Stimulated activated CD4-positive, alpha-beta T cell treated with anti-CD3 and anti-CD28 coated beads, TNF-alpha, amount 100 ng/mL, for 1 hour (primary cell): Measurements from ENCODE around the gene PATL2.
"Not testable (repeated sequence)": the region's sequence is repeated elsewhere in the genome, so short reads cannot be mapped to it uniquely, and the experiment has no call there.

ENCODE experiments used
- DNase-seq, 3 donors: peaks; one replicate each; pipeline ENCODE4 v3.0.0-alpha.2; 2020; ENCODE audit warnings: low read depth in 3 of 3, low spot score in 1 of 3

Gene PATL2

DNA sequence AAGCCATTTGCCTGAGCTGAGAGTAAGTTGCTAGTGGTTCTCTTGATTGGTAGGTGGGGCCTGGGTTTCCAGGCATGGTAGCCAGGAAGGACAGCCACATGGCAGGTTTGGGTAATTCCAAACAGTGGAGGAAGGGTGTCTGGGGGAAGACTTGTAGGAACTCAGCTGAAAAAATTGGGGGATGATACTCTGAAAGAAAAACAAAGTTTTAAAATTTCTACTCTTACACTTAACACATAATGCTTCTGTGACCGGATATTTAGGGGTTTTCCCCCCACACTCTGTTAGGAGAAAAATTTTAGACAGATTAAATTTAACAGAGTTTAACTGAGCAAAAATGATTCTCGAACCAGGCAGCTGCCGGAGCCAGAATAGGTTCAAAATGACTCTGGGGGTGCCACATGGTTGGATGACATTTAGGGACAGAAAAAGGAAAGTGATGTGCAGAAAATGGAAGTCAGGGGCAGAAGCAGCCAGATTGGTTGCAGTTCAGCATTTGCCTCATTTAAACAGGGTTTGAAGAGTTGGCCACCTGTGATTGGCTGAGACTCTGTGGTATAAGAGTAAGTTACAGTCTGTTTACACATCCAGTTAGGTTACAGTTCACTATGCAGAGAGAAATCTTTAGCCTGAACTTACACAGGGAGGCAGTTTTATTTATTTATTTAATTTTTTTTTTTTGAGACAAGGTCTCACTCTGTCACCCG is 8.3 kb upstream of the PATL2 start:
- peak in 1 of 3 donors; percentile 44 for DNase-seq

DNA sequence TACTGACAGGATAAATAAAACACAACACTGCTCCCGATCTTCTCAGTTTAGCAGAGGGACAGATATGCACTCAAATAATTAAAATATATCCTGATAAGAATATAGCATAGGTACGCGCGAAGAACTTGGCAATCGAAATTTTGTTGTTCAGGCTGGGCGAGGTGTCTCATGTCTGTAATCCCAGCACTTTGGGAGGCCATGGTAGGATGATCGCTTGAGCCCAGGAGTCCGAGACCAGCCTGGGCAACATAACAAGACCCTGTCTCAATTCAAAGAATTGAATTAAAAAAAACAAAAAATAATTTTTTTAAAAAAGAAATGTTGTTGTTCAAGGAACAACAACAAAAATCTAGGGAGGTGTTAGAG is 7.8 kb upstream of the PATL2 start:
- no peak for DNase-seq

DNA sequence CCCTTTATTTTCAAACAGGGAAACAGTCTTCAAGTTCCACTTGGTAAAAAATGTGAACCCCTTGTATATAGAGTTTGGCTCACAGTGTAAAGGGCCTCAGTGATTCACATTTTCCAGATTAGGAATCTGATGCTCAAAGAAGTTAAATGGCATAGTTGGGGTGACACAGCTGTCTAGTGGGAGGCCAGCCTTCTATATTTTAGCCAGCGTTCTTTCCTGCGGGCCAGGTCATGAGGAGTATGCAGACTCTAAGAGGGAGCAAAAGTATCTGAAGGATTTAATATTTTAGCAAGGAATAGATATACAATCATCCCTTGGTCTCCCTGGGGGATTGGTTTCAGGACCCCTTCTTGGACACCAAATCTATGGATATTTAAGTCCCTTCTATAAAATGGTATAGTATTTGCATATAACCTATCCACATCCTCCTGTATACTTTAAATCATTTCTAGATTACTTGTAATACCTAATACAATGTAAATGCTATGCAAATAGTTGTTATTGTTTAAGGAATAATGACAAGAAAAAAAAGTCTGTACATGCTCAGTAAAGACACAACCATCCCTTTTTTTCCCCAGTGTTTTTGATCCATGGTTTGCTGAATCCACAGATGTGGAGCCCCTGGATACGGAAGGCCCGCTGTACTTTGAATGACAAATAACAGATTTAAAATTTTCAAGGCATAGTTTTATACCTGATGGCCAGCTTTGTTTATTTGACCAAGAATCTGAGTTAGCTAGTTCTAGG is 7.2 kb upstream of the PATL2 start:
- no peak for DNase-seq

DNA sequence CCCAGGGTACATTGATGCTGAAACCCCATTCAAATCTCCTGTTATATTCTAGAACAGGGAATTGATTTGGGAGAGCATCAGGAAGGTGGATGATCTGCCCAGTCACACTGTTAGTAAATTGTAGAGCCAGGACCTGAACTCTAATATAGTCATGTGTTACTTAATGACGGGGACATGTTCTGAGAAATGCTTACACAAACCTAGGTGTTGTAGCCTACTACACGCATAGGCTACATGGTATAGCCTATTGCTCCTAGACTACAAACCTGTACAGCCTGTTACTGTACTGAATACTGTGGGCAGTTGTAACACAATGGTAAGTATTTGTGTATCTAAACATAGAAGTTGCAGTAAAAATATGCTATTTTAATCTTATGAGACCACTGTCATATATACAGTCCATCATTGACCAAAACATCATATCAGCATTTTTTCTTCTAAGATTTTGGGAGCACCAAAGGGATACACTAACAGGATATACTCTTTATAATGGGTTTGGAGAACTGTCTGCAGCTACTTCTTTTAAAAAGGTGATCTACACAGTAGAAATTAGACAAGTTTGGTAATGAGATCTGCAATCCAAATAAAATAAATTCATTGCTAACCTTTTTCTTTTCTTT is 6.0 kb upstream of the PATL2 start:
- no peak for DNase-seq

DNA sequence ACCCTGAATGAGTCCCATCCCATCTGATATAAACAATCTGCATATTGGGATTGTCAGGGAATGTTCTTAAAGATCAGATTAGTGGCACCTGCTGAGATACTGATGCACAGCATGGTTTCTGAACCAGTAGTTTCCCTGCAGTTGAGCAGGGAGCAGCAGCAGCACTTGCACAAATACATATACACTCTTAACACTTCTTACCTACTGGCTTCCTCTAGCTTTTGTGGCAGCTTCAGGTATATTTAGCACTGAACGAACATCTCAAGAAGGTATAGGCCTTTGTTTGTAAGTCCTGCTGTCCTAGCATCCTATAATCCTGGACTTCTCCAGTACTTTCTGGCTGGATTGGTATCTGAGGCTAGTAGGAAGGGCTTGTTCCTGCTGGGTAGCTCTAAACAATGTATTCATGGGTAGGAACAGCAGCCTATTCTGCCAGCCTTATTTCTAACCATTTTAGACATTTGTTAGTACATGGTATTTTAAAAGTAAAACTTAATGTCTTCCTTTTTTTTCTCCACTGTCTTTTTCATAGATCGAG is 4.7 kb upstream of the PATL2 start:
- DNase-seq: no peak

DNA sequence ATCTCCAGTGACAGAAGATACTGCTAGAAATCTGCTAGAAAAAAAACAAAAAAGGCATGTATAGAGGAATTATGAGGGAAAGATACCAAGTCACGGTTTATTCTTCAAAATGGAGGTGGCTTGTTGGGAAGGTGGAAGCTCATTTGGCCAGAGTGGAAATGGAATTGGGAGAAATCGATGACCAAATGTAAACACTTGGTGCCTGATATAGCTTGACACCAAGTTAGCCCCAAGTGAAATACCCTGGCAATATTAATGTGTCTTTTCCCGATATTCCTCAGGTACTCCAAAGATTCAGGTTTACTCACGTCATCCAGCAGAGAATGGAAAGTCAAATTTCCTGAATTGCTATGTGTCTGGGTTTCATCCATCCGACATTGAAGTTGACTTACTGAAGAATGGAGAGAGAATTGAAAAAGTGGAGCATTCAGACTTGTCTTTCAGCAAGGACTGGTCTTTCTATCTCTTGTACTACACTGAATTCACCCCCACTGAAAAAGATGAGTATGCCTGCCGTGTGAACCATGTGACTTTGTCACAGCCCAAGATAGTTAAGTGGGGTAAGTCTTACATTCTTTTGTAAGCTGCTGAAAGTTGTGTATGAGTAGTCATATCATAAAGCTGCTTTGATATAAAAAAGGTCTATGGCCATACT is 4.1 kb upstream of the PATL2 start:
- DNase-seq: no peak

DNA sequence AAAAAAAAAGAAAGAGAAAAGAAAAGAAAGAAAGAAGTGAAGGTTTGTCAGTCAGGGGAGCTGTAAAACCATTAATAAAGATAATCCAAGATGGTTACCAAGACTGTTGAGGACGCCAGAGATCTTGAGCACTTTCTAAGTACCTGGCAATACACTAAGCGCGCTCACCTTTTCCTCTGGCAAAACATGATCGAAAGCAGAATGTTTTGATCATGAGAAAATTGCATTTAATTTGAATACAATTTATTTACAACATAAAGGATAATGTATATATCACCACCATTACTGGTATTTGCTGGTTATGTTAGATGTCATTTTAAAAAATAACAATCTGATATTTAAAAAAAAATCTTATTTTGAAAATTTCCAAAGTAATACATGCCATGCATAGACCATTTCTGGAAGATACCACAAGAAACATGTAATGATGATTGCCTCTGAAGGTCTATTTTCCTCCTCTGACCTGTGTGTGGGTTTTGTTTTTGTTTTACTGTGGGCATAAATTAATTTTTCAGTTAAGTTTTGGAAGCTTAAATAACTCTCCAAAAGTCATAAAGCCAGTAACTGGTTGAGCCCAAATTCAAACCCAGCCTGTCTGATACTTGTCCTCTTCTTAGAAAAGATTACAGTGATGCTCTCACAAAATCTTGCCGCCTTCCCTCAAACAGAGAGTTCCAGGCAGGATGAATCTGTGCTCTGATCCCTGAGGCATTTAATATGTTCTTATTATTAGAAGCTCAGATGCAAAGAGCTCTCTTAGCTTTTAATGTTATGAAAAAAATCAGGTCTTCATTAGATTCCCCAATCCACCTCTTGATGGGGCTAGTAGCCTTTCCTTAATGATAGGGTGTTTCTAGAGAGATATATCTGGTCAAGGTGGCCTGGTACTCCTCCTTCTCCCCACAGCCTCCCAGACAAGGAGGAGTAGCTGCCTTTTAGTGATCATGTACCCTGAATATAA is 2.2 kb upstream of the PATL2 start:
- DNase-seq: no peak

DNA sequence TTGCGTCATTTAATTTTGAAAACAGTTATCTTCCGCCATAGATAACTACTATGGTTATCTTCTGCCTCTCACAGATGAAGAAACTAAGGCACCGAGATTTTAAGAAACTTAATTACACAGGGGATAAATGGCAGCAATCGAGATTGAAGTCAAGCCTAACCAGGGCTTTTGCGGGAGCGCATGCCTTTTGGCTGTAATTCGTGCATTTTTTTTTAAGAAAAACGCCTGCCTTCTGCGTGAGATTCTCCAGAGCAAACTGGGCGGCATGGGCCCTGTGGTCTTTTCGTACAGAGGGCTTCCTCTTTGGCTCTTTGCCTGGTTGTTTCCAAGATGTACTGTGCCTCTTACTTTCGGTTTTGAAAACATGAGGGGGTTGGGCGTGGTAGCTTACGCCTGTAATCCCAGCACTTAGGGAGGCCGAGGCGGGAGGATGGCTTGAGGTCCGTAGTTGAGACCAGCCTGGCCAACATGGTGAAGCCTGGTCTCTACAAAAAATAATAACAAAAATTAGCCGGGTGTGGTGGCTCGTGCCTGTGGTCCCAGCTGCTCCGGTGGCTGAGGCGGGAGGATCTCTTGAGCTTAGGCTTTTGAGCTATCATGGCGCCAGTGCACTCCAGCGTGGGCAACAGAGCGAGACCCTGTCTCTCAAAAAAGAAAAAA is 1.4 kb upstream of the PATL2 start:
- DNase-seq: peak in 1 of 3 donors; percentile 35

DNA sequence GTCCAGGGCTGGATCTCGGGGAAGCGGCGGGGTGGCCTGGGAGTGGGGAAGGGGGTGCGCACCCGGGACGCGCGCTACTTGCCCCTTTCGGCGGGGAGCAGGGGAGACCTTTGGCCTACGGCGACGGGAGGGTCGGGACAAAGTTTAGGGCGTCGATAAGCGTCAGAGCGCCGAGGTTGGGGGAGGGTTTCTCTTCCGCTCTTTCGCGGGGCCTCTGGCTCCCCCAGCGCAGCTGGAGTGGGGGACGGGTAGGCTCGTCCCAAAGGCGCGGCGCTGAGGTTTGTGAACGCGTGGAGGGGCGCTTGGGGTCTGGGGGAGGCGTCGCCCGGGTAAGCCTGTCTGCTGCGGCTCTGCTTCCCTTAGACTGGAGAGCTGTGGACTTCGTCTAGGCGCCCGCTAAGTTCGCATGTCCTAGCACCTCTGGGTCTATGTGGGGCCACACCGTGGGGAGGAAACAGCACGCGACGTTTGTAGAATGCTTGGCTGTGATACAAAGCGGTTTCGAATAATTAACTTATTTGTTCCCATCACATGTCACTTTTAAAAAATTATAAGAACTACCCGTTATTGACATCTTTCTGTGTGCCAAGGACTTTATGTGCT is 721 bp upstream of the PATL2 start:
- peak in 1 of 3 donors; percentile 57 for DNase-seq

DNA sequence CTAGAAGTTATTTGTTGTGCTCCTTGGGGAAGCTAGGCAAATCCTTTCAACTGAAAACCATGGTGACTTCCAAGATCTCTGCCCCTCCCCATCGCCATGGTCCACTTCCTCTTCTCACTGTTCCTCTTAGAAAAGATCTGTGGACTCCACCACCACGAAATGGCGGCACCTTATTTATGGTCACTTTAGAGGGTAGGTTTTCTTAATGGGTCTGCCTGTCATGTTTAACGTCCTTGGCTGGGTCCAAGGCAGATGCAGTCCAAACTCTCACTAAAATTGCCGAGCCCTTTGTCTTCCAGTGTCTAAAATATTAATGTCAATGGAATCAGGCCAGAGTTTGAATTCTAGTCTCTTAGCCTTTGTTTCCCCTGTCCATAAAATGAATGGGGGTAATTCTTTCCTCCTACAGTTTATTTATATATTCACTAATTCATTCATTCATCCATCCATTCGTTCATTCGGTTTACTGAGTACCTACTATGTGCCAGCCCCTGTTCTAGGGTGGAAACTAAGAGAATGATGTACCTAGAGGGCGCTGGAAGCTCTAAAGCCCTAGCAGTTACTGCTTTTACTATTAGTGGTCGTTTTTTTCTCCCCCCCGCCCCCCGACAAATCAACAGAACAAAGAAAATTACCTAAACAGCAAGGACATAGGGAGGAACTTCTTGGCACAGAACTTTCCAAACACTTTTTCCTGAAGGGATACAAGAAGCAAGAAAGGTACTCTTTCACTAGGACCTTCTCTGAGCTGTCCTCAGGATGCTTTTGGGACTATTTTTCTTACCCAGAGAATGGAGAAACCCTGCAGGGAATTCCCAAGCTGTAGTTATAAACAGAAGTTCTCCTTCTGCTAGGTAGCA is 657 bp downstream of the PATL2 start:
- no peak for DNase-seq

DNA sequence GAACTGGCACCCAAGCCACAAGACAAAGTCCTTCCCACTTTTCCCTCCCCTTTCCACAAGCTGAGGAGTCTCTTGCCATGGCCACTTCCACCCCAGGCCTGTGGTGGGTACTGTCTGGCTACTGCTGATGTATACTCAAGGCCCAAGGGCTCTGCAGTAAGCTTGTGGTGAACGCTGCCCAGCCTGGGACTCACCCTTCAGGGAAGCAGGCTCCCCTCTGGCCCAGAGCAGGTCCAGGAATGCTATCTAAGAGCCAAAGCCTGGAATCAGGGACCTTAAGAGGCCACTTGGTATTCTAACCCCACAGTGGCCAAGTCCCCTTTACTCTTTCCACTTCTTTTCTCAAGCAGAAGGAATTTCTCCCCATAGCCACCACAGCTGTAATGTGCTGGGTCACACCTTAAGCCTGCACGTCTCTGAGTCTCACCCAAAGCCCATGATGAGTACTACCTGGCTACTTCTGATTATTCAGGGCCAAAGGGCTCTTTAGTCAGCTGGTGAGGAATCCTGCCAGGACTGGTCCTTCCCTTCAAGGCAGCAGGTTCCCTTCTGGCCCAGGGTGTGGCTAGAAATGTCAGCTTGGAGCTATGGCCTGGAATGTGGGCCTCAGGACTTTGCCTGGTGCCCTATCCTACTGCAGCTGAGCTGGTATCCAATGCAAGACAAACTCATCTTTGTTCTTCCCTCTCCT is 4.0 kb downstream of the PATL2 start:
- DNase-seq: no peak

DNA sequence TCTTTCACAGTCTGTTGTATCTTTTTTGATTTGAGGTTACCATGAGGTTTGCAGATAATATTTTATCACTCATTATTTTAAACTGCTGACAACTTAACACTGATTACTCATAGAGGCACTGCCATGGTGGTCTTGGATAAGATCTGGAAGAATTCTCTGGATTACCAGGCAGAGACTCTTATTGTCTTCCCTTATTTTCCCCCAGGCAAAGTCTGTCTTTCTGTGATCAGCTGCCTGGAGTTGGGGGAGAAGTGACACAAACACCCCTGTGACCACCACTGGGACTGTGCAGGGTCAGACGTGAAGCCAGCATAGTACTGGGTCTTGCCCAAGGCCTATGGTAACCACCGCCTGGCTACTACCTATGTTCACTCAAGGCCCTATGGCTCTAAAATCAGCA is 4.7 kb downstream of the PATL2 start:
- DNase-seq: no peak

DNA sequence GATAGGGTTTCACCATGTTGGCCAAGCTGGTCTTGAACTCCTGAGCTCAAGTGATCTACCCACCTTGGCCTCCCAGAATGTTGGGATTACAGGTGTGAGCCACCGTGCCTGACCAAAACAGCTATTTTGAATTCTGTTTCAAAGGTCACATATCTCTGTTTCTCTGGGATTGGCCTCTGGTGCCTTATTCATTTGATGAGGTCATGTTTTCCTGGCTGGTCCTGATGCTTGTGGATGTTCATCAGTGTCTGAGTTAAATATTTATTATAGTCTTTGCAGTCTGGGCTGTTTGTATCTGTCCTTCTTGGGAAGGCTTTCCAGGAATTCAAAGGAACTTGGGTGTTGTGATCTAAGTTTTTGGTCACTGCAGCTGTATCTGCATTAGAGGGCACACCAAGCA is 5.1 kb downstream of the PATL2 start:
- no peak for DNase-seq

DNA sequence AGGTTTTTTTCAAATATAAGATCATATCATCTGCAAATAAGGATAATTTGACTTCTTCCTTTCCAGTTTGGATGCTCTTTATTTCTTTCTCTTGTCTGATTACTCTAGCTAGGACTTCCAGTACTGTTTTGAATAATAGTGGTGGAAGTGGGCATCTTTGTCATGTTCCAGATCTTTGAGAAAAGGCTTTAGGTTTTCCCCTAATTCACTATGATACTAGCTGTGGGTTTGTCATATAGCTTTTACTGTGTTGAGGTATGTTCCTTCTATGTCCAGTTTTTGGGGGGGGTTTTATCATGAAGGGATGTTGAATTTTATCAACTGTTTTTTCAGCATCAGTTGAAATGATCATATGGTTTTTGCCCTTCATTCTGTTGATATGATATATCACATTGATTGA is 10.4 kb downstream of the PATL2 start:
- not testable (repeated sequence) for DNase-seq

DNA sequence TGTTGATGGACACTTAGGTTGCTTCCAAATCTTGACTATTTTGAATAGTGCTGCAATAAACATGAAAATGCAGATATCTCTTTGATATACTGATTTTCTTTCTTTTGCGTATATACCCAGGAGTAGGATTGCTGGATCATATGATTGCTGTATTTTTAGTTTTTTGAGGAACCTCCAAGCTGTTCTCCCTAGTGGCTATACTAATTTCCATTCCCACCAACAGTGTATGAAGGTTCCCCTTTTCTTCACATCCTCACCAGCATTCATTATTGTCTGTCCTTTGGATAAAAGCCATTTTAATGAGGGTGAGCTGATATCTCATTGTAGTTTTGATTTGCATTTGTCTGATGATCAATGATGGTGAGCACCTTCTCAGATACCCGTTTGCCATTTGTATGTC is 12.5 kb downstream of the PATL2 start:
- DNase-seq: no peak

DNA sequence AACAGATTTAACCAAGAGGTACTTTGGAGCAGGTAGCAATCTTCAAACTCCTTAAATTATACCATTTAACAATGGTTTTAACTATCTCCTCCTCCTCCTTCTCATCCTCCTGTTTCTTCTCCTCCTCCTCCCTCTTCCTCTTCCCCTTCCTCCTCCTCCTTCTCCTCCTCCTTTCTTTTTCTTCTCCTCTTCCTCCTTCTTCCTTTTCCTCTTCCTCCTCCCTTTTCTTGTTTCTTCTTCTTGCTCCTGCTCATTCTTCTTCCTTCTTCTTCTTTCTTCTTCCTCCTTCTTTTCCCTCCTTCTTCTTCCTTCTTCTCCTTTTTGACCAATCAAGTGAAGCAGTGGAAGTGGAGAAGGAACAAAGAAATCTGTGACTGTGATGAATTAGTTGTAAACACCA is 14.1 kb downstream of the PATL2 start:
- no peak for DNase-seq

DNA sequence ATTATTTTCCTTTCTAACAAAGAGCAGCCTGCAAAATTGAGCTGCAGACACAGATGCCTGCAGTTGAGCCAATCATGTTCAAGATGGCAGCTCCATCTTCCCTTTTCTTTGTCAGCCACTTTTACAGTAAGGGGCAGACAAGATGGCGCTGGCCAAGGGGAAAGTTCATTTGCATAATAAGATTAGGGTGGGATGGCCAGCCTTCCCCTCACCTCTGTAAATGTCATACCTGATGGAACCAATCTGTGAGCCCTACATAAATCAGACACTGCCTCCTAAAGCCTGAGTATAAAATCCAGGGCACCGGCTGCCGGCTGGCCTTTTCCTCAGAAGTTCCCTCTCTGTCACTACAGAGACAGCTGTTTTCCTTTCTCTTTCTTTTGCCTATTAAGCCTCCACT is 15.8 kb downstream of the PATL2 start:
- DNase-seq: no peak

DNA sequence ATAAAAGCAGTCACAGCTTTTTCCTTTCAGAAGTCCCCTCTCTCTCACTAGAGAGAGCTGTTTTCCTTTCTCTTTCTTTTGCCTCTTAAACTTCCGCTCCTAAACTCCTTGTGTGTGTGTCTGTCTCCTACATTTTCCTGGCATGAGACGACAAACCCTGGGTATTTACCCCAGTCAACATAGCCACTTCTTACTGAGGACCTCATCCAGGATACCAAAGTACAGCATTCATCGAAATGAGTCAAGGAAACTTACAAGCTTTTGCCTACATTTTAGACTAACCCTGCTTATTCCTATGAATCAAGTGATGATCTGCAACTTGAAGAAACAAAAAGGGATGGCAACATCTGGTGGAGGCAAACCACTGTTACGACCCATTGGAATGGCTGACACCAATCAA is 16.7 kb downstream of the PATL2 start:
- no peak for DNase-seq
